H1 (cell line): ENCODE measurements around the gene CTU1. TPM values are rescaled to one million over a fixed set of nuclear protein-coding genes. Genes with fewer than 3 reads are reported as not detected.
A peak's percentile ranks its signal among the peaks of the same experiment; 100 is the strongest.

ENCODE experiments used
- CTCF ChIA-PET: fragments of 300-600 bp; sonication (Branson Sonifier 250); formaldehyde crosslinking; loops from one replicate; lab custom pipeline; 2021; ENCODE audit not compliant: partially characterized antibody; lab: Charles Lee
- POLR2A ChIA-PET: fragments of 300-600 bp; sonication (Branson Sonifier 250); formaldehyde crosslinking; loops from one replicate; lab custom pipeline; 2021; ENCODE audit warnings: inconsistent platforms; ENCODE audit not compliant: partially characterized antibody; lab: Charles Lee
- DNase-seq, 2 experiments: peaks; one replicate each; pipeline versions ENCODE4 v3.0.0 to v3.0.0-alpha.2; 2010 to 2022; ENCODE audit warnings: low spot score in 2 of 2, low read depth in 1 of 2, mixed read lengths in 1 of 2
- FAIRE-seq: peaks from 2 replicates; lab custom pipeline; 2011; peaks lifted over from hg19 to GRCh38; lab: Jason Lieb, UNC
- H2AFZ ChIP-seq: 2 replicates; pipeline ENCODE4 v1.8.1; 2012; ENCODE audit warnings: low read length, inconsistent platforms
- H2AK5ac ChIP-seq: 2 replicates; pipeline ENCODE4 v1.6.1; 2013; ENCODE audit warnings: low read depth, low read length
- H2BK120ac ChIP-seq: replicated peaks from 2 replicates; pipeline ENCODE3; 2013; ENCODE audit warnings: low read depth, low read length, inconsistent platforms
- H2BK12ac ChIP-seq: 2 replicates; pipeline ENCODE4 v1.6.1; 2013; ENCODE audit warnings: low read depth, low read length
- H2BK15ac ChIP-seq: 2 replicates; pipeline ENCODE4 v1.6.1; 2013; ENCODE audit warnings: low read length
- H2BK20ac ChIP-seq: 2 replicates; pipeline ENCODE4 v1.6.1; 2013; ENCODE audit warnings: low read length
- H2BK5ac ChIP-seq: 2 replicates; pipeline ENCODE4 v1.6.1; 2013; ENCODE audit warnings: low read depth, low read length
- H3K14ac ChIP-seq: 2 replicates; pipeline ENCODE4 v1.6.1; 2013; ENCODE audit warnings: inconsistent platforms; ENCODE audit not compliant: insufficient read length
- H3K18ac ChIP-seq: 2 replicates; pipeline ENCODE4 v1.6.1; 2013; ENCODE audit warnings: low read length; ENCODE audit errors: extremely low read depth
- H3K23ac ChIP-seq: 2 replicates; pipeline ENCODE4 v1.6.1; 2013; ENCODE audit warnings: inconsistent platforms; ENCODE audit not compliant: insufficient read length
- H3K23me2 ChIP-seq: 2 replicates; pipeline ENCODE4 v1.6.1; 2013; ENCODE audit warnings: low read depth, low read length
- H3K27ac ChIP-seq: 2 replicates; pipeline ENCODE4 v1.6.1; 2011; ENCODE audit warnings: low read depth, low read length, inconsistent platforms
- H3K27me3 ChIP-seq, 4 experiments: replicated peaks in 1 of 4; 1 replicate in 1 of 4; 2 replicates in 3 of 4; pipeline versions ENCODE4 v1.6.1 to v1.8.1; 2011 to 2013; ENCODE audit warnings: low read length in 3 of 4, mild to moderate bottlenecking in 3 of 4, inconsistent platforms in 2 of 4, mixed read lengths in 2 of 4, moderate library complexity in 1 of 4; ENCODE audit not compliant: control insufficient read depth in 3 of 4, insufficient read depth in 3 of 4; ENCODE audit errors: extremely low read depth in 1 of 4
- H3K36me3 ChIP-seq, 4 experiments: 2 replicates each; pipeline versions ENCODE4 v1.6.1 to v1.8.1; 2011 to 2013; ENCODE audit warnings: mild to moderate bottlenecking in 4 of 4, low read length in 3 of 4, moderate library complexity in 2 of 4, control low read depth in 1 of 4, inconsistent platforms in 1 of 4; ENCODE audit not compliant: insufficient read depth in 4 of 4, control insufficient read depth in 2 of 4
- H3K4ac ChIP-seq: replicated peaks from 2 replicates; pipeline ENCODE3; 2013; ENCODE audit warnings: low read length, low read depth, mixed read lengths, inconsistent platforms; ENCODE audit not compliant: insufficient read length
- H3K4me1 ChIP-seq, 4 experiments: replicated peaks in 1 of 4; 1 replicate in 1 of 4; 2 replicates in 3 of 4; pipeline versions ENCODE4 v1.6.1 to v1.8.1; 2011 to 2013; ENCODE audit warnings: low read length in 3 of 4, inconsistent platforms in 2 of 4, mixed read lengths in 1 of 4; ENCODE audit not compliant: insufficient read depth in 4 of 4, control insufficient read depth in 3 of 4
- H3K4me2 ChIP-seq, 2 experiments: 2 replicates each; pipeline versions ENCODE4 v1.6.1 to v1.8.1; 2011 to 2013; ENCODE audit warnings: low read depth in 2 of 2, low read length in 2 of 2, control low read depth in 1 of 2, inconsistent platforms in 1 of 2, mild to moderate bottlenecking in 1 of 2; ENCODE audit not compliant: insufficient read depth in 1 of 2
- H3K4me3 ChIP-seq, 4 experiments: fragments of 200-600, 300-600 bp in 1 of 4; sonication (generic), shearing (Covaris generic), sonication (Bioruptor Twin) in 1 of 4; 2 replicates each; pipeline versions ENCODE4 v1.5.1 to v1.8.1; 2011 to 2016; ENCODE audit warnings: low read length in 4 of 4, low read depth in 3 of 4, control low read depth in 2 of 4, inconsistent platforms in 2 of 4, mild to moderate bottlenecking in 2 of 4, mixed read lengths in 1 of 4, moderate library complexity in 1 of 4; ENCODE audit not compliant: insufficient read depth in 2 of 4; ENCODE audit errors: extremely low read depth in 1 of 4
- H3K56ac ChIP-seq: replicated peaks from 2 replicates; pipeline ENCODE3; 2013; ENCODE audit warnings: low read depth, mild to moderate bottlenecking, mixed read lengths, low read length, inconsistent platforms; ENCODE audit not compliant: insufficient read length
- H3K79me1 ChIP-seq: 2 replicates; pipeline ENCODE4 v1.6.1; 2013; ENCODE audit warnings: low read depth, low read length, control low read depth
- H3K79me2 ChIP-seq, 2 experiments: 2 replicates each; pipeline versions ENCODE4 v1.6.1 to v1.8.1; 2012 to 2013; ENCODE audit warnings: low read length in 2 of 2, mild to moderate bottlenecking in 2 of 2, inconsistent platforms in 1 of 2; ENCODE audit not compliant: insufficient read depth in 2 of 2, control insufficient read depth in 1 of 2
- H3K9ac ChIP-seq, 4 experiments: replicated peaks in 1 of 4; 1 replicate in 1 of 4; 2 replicates in 3 of 4; pipeline versions ENCODE4 v1.6.1 to v1.8.1; 2011 to 2013; ENCODE audit warnings: low read depth in 3 of 4, low read length in 3 of 4, control low read depth in 2 of 4, mild to moderate bottlenecking in 2 of 4, moderate library complexity in 2 of 4, inconsistent platforms in 1 of 4; ENCODE audit errors: extremely low read depth in 1 of 4
- H3K9me3 ChIP-seq, 2 experiments: 2 replicates each; pipeline versions ENCODE4 v1.6.1 to v1.8.1; 2012 to 2013; ENCODE audit warnings: mild to moderate bottlenecking in 2 of 2, moderate library complexity in 2 of 2, control low read depth in 1 of 2, inconsistent platforms in 1 of 2, low read depth in 1 of 2, low read length in 1 of 2, mixed read lengths in 1 of 2; ENCODE audit not compliant: insufficient read depth in 2 of 2
- H4K20me1 ChIP-seq, 2 experiments: replicated peaks in 1 of 2; 2 replicates each; pipeline versions ENCODE3 to v1.8.1; 2011 to 2013; ENCODE audit warnings: inconsistent platforms in 2 of 2, low read length in 2 of 2, mild to moderate bottlenecking in 1 of 2; ENCODE audit not compliant: insufficient read depth in 2 of 2, control insufficient read depth in 1 of 2
- H4K5ac ChIP-seq: 2 replicates; pipeline ENCODE4 v1.6.1; 2013; ENCODE audit warnings: low read length, low read depth, mixed read lengths, inconsistent platforms; ENCODE audit not compliant: insufficient read length
- H4K8ac ChIP-seq: 2 replicates; pipeline ENCODE4 v1.8.0; 2013; ENCODE audit warnings: mild to moderate bottlenecking, moderate library complexity, low read length, inconsistent platforms; ENCODE audit not compliant: insufficient read depth; ENCODE audit errors: extremely low read depth
- H4K91ac ChIP-seq: replicated peaks from 2 replicates; pipeline ENCODE3; 2013; ENCODE audit warnings: low read length, mixed read lengths, inconsistent platforms; ENCODE audit not compliant: insufficient read length
- GABPA ChIP-seq: IDR thresholded peaks from 2 replicates; pipeline ENCODE4 v1.6.1; 2011; ENCODE audit warnings: mild to moderate bottlenecking, low read length, moderate library complexity, borderline replicate concordance; ENCODE audit not compliant: insufficient read depth
- HDAC6 ChIP-seq: IDR thresholded peaks from one replicate; pipeline ENCODE4 v1.7.1; 2012; ENCODE audit warnings: low read depth, mild to moderate bottlenecking, inconsistent platforms, low read length, moderate library complexity
- JUN ChIP-seq: IDR thresholded peaks from 2 replicates; pipeline ENCODE4 v1.6.1; 2011; ENCODE audit warnings: low read depth, mild to moderate bottlenecking, improper control_type of control experiment, low read length
- KDM5A ChIP-seq: fragments of 200-600 bp; IDR thresholded peaks from 2 replicates; pipeline ENCODE4 v1.7.1; 2012; ENCODE audit warnings: mild to moderate bottlenecking, low read length, inconsistent platforms, mixed read lengths
- MAFK ChIP-seq: IDR thresholded peaks from 2 replicates; pipeline ENCODE4 v1.6.1; 2012; ENCODE audit warnings: low read depth, mild to moderate bottlenecking, improper control_type of control experiment, low read length
- RAD21 ChIP-seq, 2 experiments: IDR thresholded peaks in 1 of 2; conservative IDR thresholded peaks in 1 of 2; 2 replicates each; pipeline ENCODE4 v1.6.1; 2011; ENCODE audit warnings: low read depth in 2 of 2, low read length in 2 of 2, improper control_type of control experiment in 1 of 2, inconsistent platforms in 1 of 2, mild to moderate bottlenecking in 1 of 2, moderate library complexity in 1 of 2
- RBBP5 ChIP-seq: IDR thresholded peaks from 2 replicates; pipeline ENCODE4 v1.7.1; 2012; ENCODE audit warnings: low read depth, mild to moderate bottlenecking, inconsistent platforms, low read length, moderate library complexity, borderline replicate concordance
- SRF ChIP-seq: IDR thresholded peaks from 2 replicates; pipeline ENCODE4 v1.6.1; 2011; ENCODE audit warnings: mild to moderate bottlenecking, low read depth, low read length, moderate library complexity
- SUZ12 ChIP-seq: fragments of 200-600 bp; sonication (generic); IDR thresholded peaks from 2 replicates; pipeline ENCODE4 v1.6.1; 2012; ENCODE audit warnings: mild to moderate bottlenecking, inconsistent platforms, low read length, moderate library complexity, mixed read lengths
- TBP ChIP-seq: IDR thresholded peaks from 2 replicates; pipeline ENCODE4 v1.6.1; 2011; ENCODE audit warnings: low read depth, low read length, improper control_type of control experiment
- WGBS, 2 experiments: shearing (Covaris generic) in 1 of 2; methylation state at CpG; one replicate each; pipeline versions ENCODE4 v1.1.6 to v1.1.7; 2013 to 2015; ENCODE audit warnings: low lambda C conversion rate in 2 of 2, mixed read lengths in 2 of 2, inconsistent platforms in 1 of 2, low coverage in 1 of 2, missing lambda C conversion rate in 1 of 2; ENCODE audit not compliant: insufficient replicate concordance in 2 of 2, insufficient coverage in 1 of 2, insufficient read length in 1 of 2; ENCODE audit errors: extremely low coverage in 1 of 2, missing lambda C conversion rate in 1 of 2; 5-methylcytosine and 5-hydroxymethylcytosine counted together
- polyA plus RNA-seq, 7 experiments: library from polyadenylated mRNA; depleted of rRNA in 3 of 7; stranded (reverse) in 5 of 7; unstranded in 2 of 7; fragments of >200 nt in 5 of 7; fragments of 200-250 nt in 2 of 7; gene quantifications; 1 replicate in 5 of 7; 2 replicates in 1 of 7; 4 replicates in 1 of 7; pipeline versions ENCODE4 v1.2.1 to v1.2.3, GENCODE V29; 2011 to 2013; ENCODE audit warnings: missing spikeins in 2 of 7, mixed read lengths in 2 of 7
- total RNA-seq: library from RNA; stranded (reverse); fragmentation: NEBNext Ultra II Directional; extraction: Animal tissue kit (Norgen Biotek cat#: 25700); gene quantifications from 2 replicates; pipeline ENCODE4 v1.2.1, GENCODE V29; 2021
- TF ChIP-seq, protein P1 (sequence below): IDR thresholded peaks from 2 replicates; pipeline ENCODE4 v1.6.1; 2012; ENCODE audit warnings: low read length, inconsistent platforms

Gene CTU1
- total and polyA plus RNA-seq, 2 of the 8 experiments (the other 6 are each of a cell fraction or from before 2014, with no cell fraction given): 4.6 to 7.2 TPM

GRCh38 chr19:51076631-51077213, 31.5 kb downstream of the CTU1 start:
- Histone ChIP-seq H3K9ac (no peak overlapping the region), H4K20me1 (no peaks in the 10 kb centered on the region), H3K23me2 (no peaks in the 10 kb centered on the region), H4K5ac (no peak overlapping the region), H2AFZ (no peak overlapping the region), H3K14ac (no peak overlapping the region), H2BK12ac (0 out of 2 replicates have a peak overlapping the region, but pooled peaks have one; percentile 18), H2BK120ac (no peak overlapping the region), H3K79me1 (no peaks in the 10 kb centered on the region), H4K91ac (no peak overlapping the region), H3K56ac (no peak overlapping the region), H2AK5ac (no peak overlapping the region), H3K4me1 (peaks cover 2 to 4% (median 2%) of the 10 kb centered on the region in 4 experiments; a peak in 4 of 7 replicates), H2BK20ac (0 out of 2 replicates have a peak overlapping the region, but pooled peaks have one; percentile 13), H3K23ac (no peak overlapping the region), H3K27me3 (no peaks in the 10 kb centered on the region), H2BK15ac (no peak overlapping the region), H3K4me2 (no peak overlapping the region; a peak in 1 of 4 replicates), H3K18ac (no peak overlapping the region), H3K9me3 (peaks cover 0 to 3% of the 10 kb centered on the region in 2 experiments; a peak in 1 of 4 replicates), H3K36me3 (no peaks in the 10 kb centered on the region), H3K79me2 (no peaks in the 10 kb centered on the region), H3K27ac (no peak overlapping the region), H4K8ac (no peak overlapping the region), H3K4me3 (no peak overlapping the region), H2BK5ac (no peak overlapping the region), H3K4ac (no peak overlapping the region)
- POLR2A ChIA-PET: interaction anchor here (0.7 kb wide), 1 partner anchor 12 kb away, joined by 3 read pairs; no protein-coding TSS in a partner anchor
- CTCF ChIA-PET: interaction anchor here (0.8 to 2.0 kb wide), 6 partner anchors 18 to 154 kb away, joined by 3 to 11 read pairs (median 4); no protein-coding TSS in a partner anchor
- DNase-seq: no peak
- WGBS, 2 experiments: 86% methylated on average over 14 of the region's 14 CpGs; no CpG with 5 or more reads in 1 of the 2 experiments
- no peak for FAIRE-seq
- TF ChIP-seq MAFK: no peak
- TF ChIP-seq GABPA: no peak
- no peak for TF ChIP-seq RBBP5
- TF ChIP-seq RAD21 (IDR thresholded peaks at IDR 0.05 in 1 of 2, conservative IDR thresholded peaks at IDR 0.05 in 1 of 2; ENCODE audit: low read depth in 2 of 2, low read length in 2 of 2): no peak
- TF ChIP-seq SUZ12: no peak
- no peak for TF ChIP-seq HDAC6
- no peak for TF ChIP-seq KDM5A
- TF ChIP-seq JUN: no peak
- TF ChIP-seq, protein P1, sequence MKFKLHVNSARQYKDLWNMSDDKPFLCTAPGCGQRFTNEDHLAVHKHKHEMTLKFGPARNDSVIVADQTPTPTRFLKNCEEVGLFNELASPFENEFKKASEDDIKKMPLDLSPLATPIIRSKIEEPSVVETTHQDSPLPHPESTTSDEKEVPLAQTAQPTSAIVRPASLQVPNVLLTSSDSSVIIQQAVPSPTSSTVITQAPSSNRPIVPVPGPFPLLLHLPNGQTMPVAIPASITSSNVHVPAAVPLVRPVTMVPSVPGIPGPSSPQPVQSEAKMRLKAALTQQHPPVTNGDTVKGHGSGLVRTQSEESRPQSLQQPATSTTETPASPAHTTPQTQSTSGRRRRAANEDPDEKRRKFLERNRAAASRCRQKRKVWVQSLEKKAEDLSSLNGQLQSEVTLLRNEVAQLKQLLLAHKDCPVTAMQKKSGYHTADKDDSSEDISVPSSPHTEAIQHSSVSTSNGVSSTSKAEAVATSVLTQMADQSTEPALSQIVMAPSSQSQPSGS: no peak
- TF ChIP-seq SRF: no peak
- no peak for TF ChIP-seq TBP
